HepG2 (cell line): Measurements from ENCODE around the gene NR2F1-AS1. TPM values are rescaled to one million over a fixed set of nuclear protein-coding genes. Genes with fewer than 3 reads are reported as not detected.

ENCODE experiments used
- ATAC-seq: fragments of 200-7000 bp; cut with Tn5 transposase; 3 replicates; pipeline ENCODE4 v1.9.1; 2020; ENCODE audit warnings: mild to moderate bottlenecking, moderate library complexity
- BruUV-seq: library from RNA; stranded (reverse); fragments of 400-500 nt; replicated peaks from 2 replicates; lab custom pipeline; 2021; lab: Mats Ljungman, UMichigan
- CTCF ChIA-PET: fragments of 300-600 bp; formaldehyde crosslinking; extraction: SDS; loops from one replicate; lab custom pipeline; 2021; ENCODE audit warnings: low total read pairs, inconsistent platforms, low intra/inter-chr PET ratio; lab: Yijun Ruan, JAX
- POLR2A ChIA-PET: fragments of 350-600 bp; sonication (Branson Sonifier 250); formaldehyde crosslinking; loops from one replicate; lab custom pipeline; 2020; ENCODE audit warnings: antibody characterized with exemption, inconsistent platforms; lab: Yijun Ruan, JAX
- DNase-seq: peaks from one replicate; pipeline ENCODE4 v3.0.0-alpha.2; 2015; ENCODE audit warnings: low spot score
- FAIRE-seq: peaks from 3 replicates; lab custom pipeline; 2011; peaks lifted over from hg19 to GRCh38; lab: Jason Lieb, UNC
- H2AFZ ChIP-seq: one replicate; pipeline ENCODE4 v1.6.1; 2011; ENCODE audit warnings: low read length, inconsistent platforms
- H3K27ac ChIP-seq: fragments of 300-600 bp; 3 replicates; pipeline ENCODE4 v1.8.0; 2011; ENCODE audit warnings: mixed run types, mild to moderate bottlenecking, mixed read lengths, low read length, inconsistent platforms; ENCODE audit not compliant: insufficient read depth; ENCODE audit errors: extremely low read length
- H3K27me3 ChIP-seq, 2 experiments: fragments of 200-600 bp in 1 of 2; 2 replicates in 1 of 2; 3 replicates in 1 of 2; pipeline versions ENCODE4 v1.6.0 to v1.8.0; 2011; ENCODE audit warnings: low read length in 2 of 2, mild to moderate bottlenecking in 2 of 2, moderate library complexity in 2 of 2, inconsistent platforms in 1 of 2; ENCODE audit not compliant: insufficient read depth in 2 of 2, control insufficient read depth in 1 of 2
- H3K36me3 ChIP-seq, 2 experiments: fragments of 200-600 bp in 1 of 2; replicated peaks in 1 of 2; 2 replicates in 1 of 2; 3 replicates in 1 of 2; pipeline versions ENCODE4 v1.5.1 to v1.8.0; 2011; ENCODE audit warnings: low read length in 2 of 2, inconsistent platforms in 1 of 2; ENCODE audit not compliant: insufficient read depth in 2 of 2, control insufficient read depth in 1 of 2
- H3K4me1 ChIP-seq: 2 replicates; pipeline ENCODE4 v1.5.1; 2012; ENCODE audit warnings: low read length, inconsistent platforms; ENCODE audit not compliant: insufficient read depth
- H3K4me2 ChIP-seq: 2 replicates; pipeline ENCODE4 v1.6.0; 2011; ENCODE audit warnings: low read depth, low read length, inconsistent platforms
- H3K4me3 ChIP-seq, 3 experiments: fragments of 200-600 bp in 1 of 3; sonication (generic), shearing (Covaris generic) in 1 of 3; replicated peaks in 1 of 3; 2 replicates each; pipeline ENCODE4 v1.5.1; 2011 to 2016; ENCODE audit warnings: low read length in 3 of 3, inconsistent platforms in 2 of 3, low read depth in 2 of 3, mild to moderate bottlenecking in 2 of 3, control low read depth in 1 of 3, mixed read lengths in 1 of 3; ENCODE audit not compliant: insufficient read depth in 1 of 3
- H3K79me2 ChIP-seq: one replicate; pipeline ENCODE4 v1.6.1; 2011; ENCODE audit warnings: low read length, inconsistent platforms; ENCODE audit not compliant: insufficient read depth
- H3K9ac ChIP-seq: 2 replicates; pipeline ENCODE4 v1.6.0; 2011; ENCODE audit warnings: mild to moderate bottlenecking, low read depth, low read length, inconsistent platforms; ENCODE audit not compliant: insufficient read depth
- H3K9me3 ChIP-seq: 2 replicates; pipeline ENCODE4 v1.5.1; 2012; ENCODE audit warnings: mild to moderate bottlenecking, low read length
- H4K20me1 ChIP-seq: 2 replicates; pipeline ENCODE4 v1.6.0; 2011; ENCODE audit warnings: inconsistent platforms, mild to moderate bottlenecking, low read length, moderate library complexity; ENCODE audit not compliant: insufficient read depth
- CCAR2 ChIP-seq: fragments of 200-400 bp; formaldehyde crosslinking; optimal IDR thresholded peaks from 2 replicates; pipeline ENCODE3; 2018; ENCODE audit warnings: low read depth, mild to moderate bottlenecking, low read length, moderate library complexity
- MTA3 ChIP-seq: sonication (generic); formaldehyde crosslinking; IDR thresholded peaks from 2 replicates; pipeline ENCODE4 v1.4.0; 2020; ENCODE audit warnings: missing genetic modification reagents
- POLR2G ChIP-seq: fragments of 200-400 bp; formaldehyde crosslinking; IDR thresholded peaks from 2 replicates; pipeline ENCODE4 v1.6.1; 2018; ENCODE audit warnings: mild to moderate bottlenecking, low read depth, low read length, moderate library complexity
- RCOR2 ChIP-seq: IDR thresholded peaks from 2 replicates; pipeline ENCODE4 v1.6.1; 2016; ENCODE audit warnings: missing biosample characterization, missing genetic modification reagents
- SRSF1 ChIP-seq: fragments of 200-400 bp; formaldehyde crosslinking; optimal IDR thresholded peaks from 2 replicates; pipeline ENCODE3; 2017; ENCODE audit warnings: mild to moderate bottlenecking, low read depth, low read length, moderate library complexity
- SRSF9 ChIP-seq: fragments of 200-400 bp; formaldehyde crosslinking; IDR thresholded peaks from 2 replicates; pipeline ENCODE4 v1.6.1; 2018; ENCODE audit warnings: borderline replicate concordance, mild to moderate bottlenecking, low read depth, low read length; ENCODE audit not compliant: insufficient read depth, poor library complexity, severe bottlenecking
- ZNF367 ChIP-seq: sonication (generic); formaldehyde crosslinking; IDR thresholded peaks from 2 replicates; pipeline ENCODE4 v1.4.0; 2020; ENCODE audit warnings: missing genetic modification reagents, borderline replicate concordance
- WGBS: methylation state at CpG from one replicate; pipeline ENCODE4 v1.1.6; 2017; ENCODE audit warnings: low lambda C conversion rate; 5-methylcytosine and 5-hydroxymethylcytosine counted together
- in situ Hi-C: cut with HindIII; loops from 2 replicates; pipeline ENCODE4 v1.10.0; 2017; ENCODE audit warnings: low pct_unique_long_range_greater_than_20kb; ENCODE audit not compliant: extremely low pct_ligation_motif_present
- intact Hi-C: fragments of 100-400 bp; cut with micrococcal nuclease; formaldehyde crosslinking; loops from one replicate; pipeline ENCODE4 v1.10.0; 2022; ENCODE audit not compliant: unreplicated experiment
- polyA plus RNA-seq, 8 experiments: library from polyadenylated mRNA; depleted of rRNA in 3 of 8; stranded (reverse) in 7 of 8; unstranded in 1 of 8; fragments of >200 nt; fragmentation: Illumina TruSeq in 4 of 8; extraction: Trizol in 4 of 8; gene quantifications; 2 replicates each; pipeline versions ENCODE4 v1.2.1 to v1.2.3, GENCODE V29; 2011 to 2016; ENCODE audit warnings: low read depth in 4 of 8, missing spikeins in 1 of 8, mixed read lengths in 1 of 8; ENCODE audit not compliant: insufficient read depth in 1 of 8
- total RNA-seq, 5 experiments: library from RNA; depleted of rRNA; stranded (reverse); fragments of >200 nt; fragmentation: Illumina TruSeq; extraction: Trizol; gene quantifications; 2 replicates each; pipeline ENCODE4 v1.2.3, GENCODE V29; 2016; ENCODE audit warnings: low read depth in 1 of 5

Gene NR2F1-AS1
- total and polyA plus RNA-seq, 2 of the 13 experiments (the other 11 are each of a cell fraction or from before 2014, with no cell fraction given): 2.8 TPM

DNA sequence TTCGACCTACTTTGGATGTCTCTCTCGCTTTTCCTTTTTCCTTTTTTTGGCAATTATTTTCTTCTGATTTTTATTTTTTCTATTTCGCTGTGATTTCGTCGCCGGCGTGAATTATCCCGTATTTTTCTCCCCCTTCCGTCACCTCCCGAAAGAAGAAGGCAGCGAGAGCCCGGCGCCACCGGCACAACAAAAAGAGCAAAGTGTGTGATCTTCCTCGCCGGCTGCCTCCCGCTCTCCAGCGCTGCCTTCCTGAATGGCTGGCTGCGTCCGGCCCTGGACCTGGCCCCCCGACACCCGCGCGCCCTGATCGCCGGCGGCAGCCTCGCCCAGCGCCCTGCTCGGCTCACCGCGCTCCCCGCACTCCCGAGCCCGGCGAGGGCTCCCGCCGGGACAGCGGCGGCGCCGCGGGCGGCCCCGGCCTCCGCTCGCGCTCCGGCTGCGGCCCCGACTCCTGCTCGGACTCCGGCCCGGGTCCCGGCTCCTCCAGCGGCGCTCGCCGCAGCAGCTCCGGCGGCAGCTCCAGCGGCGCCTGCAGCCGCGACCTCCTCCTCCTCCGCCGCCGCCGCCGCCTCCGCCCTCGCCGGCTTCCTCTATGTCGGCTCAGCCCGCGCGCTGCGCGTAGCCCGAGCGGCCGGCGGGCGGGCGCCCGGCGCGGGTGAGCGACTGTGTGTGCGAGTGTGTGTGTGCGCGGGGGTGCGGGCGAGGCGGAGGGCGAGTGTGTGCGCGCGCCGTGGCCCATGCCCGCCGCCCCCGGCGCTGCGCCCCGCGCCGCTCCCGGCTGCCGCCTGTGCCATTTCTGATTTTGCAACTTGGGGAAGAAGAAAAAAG is 3.0 kb upstream of the NR2F1-AS1 start (continued):
- TF ChIP-seq RCOR2: no peak
- TF ChIP-seq CCAR2: no peak
- TF ChIP-seq SRSF1: no peak

DNA sequence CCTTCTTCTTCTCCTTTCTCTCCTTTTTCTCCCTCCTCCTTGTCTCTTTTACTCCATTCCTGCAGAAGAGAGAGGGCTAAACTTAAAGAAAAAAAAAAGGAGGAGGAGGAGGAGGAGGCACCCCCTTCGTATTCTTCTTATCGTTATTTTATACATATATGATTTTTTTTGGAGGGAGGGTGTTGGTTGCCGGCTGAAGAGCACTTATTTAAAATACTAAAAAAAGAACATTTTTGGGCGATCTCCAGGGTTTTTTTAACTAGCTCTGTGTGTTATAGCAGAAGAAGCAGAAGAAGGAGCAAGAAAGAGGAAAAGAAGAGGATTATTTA is 2.4 kb upstream of the NR2F1-AS1 start:
- Histone ChIP-seq H2AFZ (no peak overlapping the region), H4K20me1 (peaks cover 19% of the 10 kb centered on the region; the same call in 1 of the 2 replicates), H3K9ac (peak overlapping the region; percentile 86), H3K4me1 (peaks cover 27% of the 10 kb centered on the region), H3K4me3 (peak overlapping the region; percentile 90 to 96 (median 95)), H3K27me3 (peaks cover 1 to 17% of the 10 kb centered on the region in 2 experiments; a peak in 3 of 5 replicates), H3K9me3 (no peaks in the 10 kb centered on the region), H3K79me2 (peaks cover 38% of the 10 kb centered on the region), H3K4me2 (peak overlapping the region; percentile 68), H3K27ac (peak overlapping the region; percentile 92), H3K36me3 (peaks cover 2 to 10% of the 10 kb centered on the region in 2 experiments; a peak in 2 of 5 replicates)
- TF ChIP-seq MTA3 (CRISPR knock-in tag) (no peak), POLR2G (peak; percentile 5; the same call in 1 of the 2 replicates), SRSF9 (no peak), SRSF1 (no peak), ZNF367 (CRISPR knock-in tag) (no peak)
- intact Hi-C loops: loop anchor here (1.0 to 5.0 kb wide), 9 partner anchors 38 to 697 kb away; a partner anchor contains a TSS
- FAIRE-seq: no peak
- no peak for ATAC-seq
- under 1% methylated on average over 4 of the region's 4 CpGs for WGBS
- no peak for DNase-seq
- CTCF ChIA-PET: no interaction called here
- in situ Hi-C loops: loop anchor here (5.0 to 10.0 kb wide), 3 partner anchors 209 to 696 kb away; no protein-coding TSS in a partner anchor
- BruUV-seq: TSS peak; percentile 90
- POLR2A ChIA-PET: interaction anchor here (0.7 to 1.6 kb wide), 13 partner anchors 8 to 697 kb away, joined by 3 to 13 read pairs (median 4); no protein-coding TSS in a partner anchor
